Hepatocyte (in vitro differentiated cells): ENCODE measurements around the gene EHMT2. TPM values are rescaled to one million over a fixed set of nuclear protein-coding genes. Genes with fewer than 3 reads are reported as not detected.

ENCODE experiments used
- DNase-seq: peaks from one replicate; pipeline ENCODE4 v3.0.0-alpha.2; 2016; ENCODE audit warnings: low spot score
- H2AFZ ChIP-seq: fragments of 200-600 bp; sonication (generic); 2 replicates; pipeline ENCODE4 v1.6.0; 2016; ENCODE audit warnings: antibody characterized with exemption, mild to moderate bottlenecking
- H3K27ac ChIP-seq: fragments of 200-600 bp; sonication (generic); 2 replicates; pipeline ENCODE4 v1.5.1; 2016; ENCODE audit warnings: mild to moderate bottlenecking
- H3K27me3 ChIP-seq: fragments of 200-600 bp; sonication (generic); 2 replicates; pipeline ENCODE4 v1.6.1; 2016
- H3K36me3 ChIP-seq: fragments of 200-600 bp; sonication (generic); replicated peaks from 2 replicates; pipeline ENCODE4 v1.5.1; 2016; ENCODE audit warnings: low read depth; ENCODE audit not compliant: insufficient read depth
- H3K4me1 ChIP-seq: fragments of 200-600 bp; sonication (generic); 2 replicates; pipeline ENCODE4 v1.5.1; 2016; ENCODE audit warnings: mild to moderate bottlenecking, moderate library complexity; ENCODE audit not compliant: insufficient read depth
- H3K4me2 ChIP-seq: fragments of 200-600 bp; sonication (generic); 2 replicates; pipeline ENCODE4 v1.6.0; 2016
- H3K4me3 ChIP-seq: fragments of 200-600 bp; sonication (generic); 2 replicates; pipeline ENCODE4 v1.5.1; 2016; ENCODE audit warnings: mild to moderate bottlenecking
- H3K79me2 ChIP-seq: fragments of 200-600 bp; sonication (generic); 2 replicates; pipeline ENCODE4 v1.6.0; 2017; ENCODE audit warnings: mild to moderate bottlenecking
- H3K9me2 ChIP-seq: fragments of 200-600 bp; sonication (generic); replicated peaks from 2 replicates; pipeline ENCODE4 v1.6.0; 2017; ENCODE audit warnings: mild to moderate bottlenecking; ENCODE audit not compliant: insufficient read depth
- H3K9me3 ChIP-seq: fragments of 200-600 bp; sonication (generic); 2 replicates; pipeline ENCODE4 v1.5.1; 2016; ENCODE audit warnings: low read depth, mild to moderate bottlenecking
- H4K20me1 ChIP-seq: fragments of 200-600 bp; sonication (generic); 2 replicates; pipeline ENCODE4 v1.6.0; 2016; ENCODE audit warnings: mild to moderate bottlenecking; ENCODE audit not compliant: insufficient read depth, poor library complexity, severe bottlenecking
- CTCF ChIP-seq: fragments of 200-600 bp; sonication (generic); IDR thresholded peaks from 2 replicates; pipeline ENCODE4 v1.5.1; 2016; ENCODE audit warnings: antibody characterized with exemption, mild to moderate bottlenecking; ENCODE audit not compliant: poor library complexity
- EZH2 ChIP-seq: fragments of 200-600 bp; sonication (generic); IDR thresholded peaks from 2 replicates; pipeline ENCODE4 v1.6.1; 2016; ENCODE audit warnings: antibody characterized with exemption, mild to moderate bottlenecking, borderline replicate concordance
- EZH2phosphoT487 ChIP-seq: fragments of 200-600 bp; sonication (generic); IDR thresholded peaks from one replicate; pipeline ENCODE4 v1.6.1; 2018; ENCODE audit warnings: antibody characterized with exemption, mild to moderate bottlenecking, low read depth, moderate library complexity; ENCODE audit not compliant: unreplicated experiment, severe bottlenecking
- WGBS: methylation state at CpG from one replicate; pipeline ENCODE4 v1.1.6; 2016; ENCODE audit warnings: low lambda C conversion rate; ENCODE audit errors: missing lambda C conversion rate; 5-methylcytosine and 5-hydroxymethylcytosine counted together
- polyA plus RNA-seq: library from polyadenylated mRNA; unstranded; fragments of >200 nt; fragmentation: Nextera tagmentation; extraction: Ambion mirVana; gene quantifications from 2 replicates; pipeline ENCODE4 v1.2.1, GENCODE V29; 2016
- total RNA-seq: library from RNA; depleted of rRNA; stranded (reverse); fragments of >200 nt; gene quantifications from 2 replicates; pipeline ENCODE4 v1.2.3, GENCODE V29; 2014

EHMT2 gene
- total and polyA plus RNA-seq, 2 experiments from 2014 or later = 40.0 to 41.9 TPM

GRCh38 chr6:31874836-31875572 is 22.5 kb downstream of the EHMT2 start:
- no peak overlapping the region for H3K27ac ChIP-seq
- peaks cover 23% of the 10 kb centered on the region for H3K79me2 ChIP-seq
- H3K9me2 ChIP-seq = no peaks in the 10 kb centered on the region
- no peak for DNase-seq
- no peaks in the 10 kb centered on the region for H3K27me3 ChIP-seq
- no peaks in the 10 kb centered on the region for H3K36me3 ChIP-seq
- no peaks in the 10 kb centered on the region for H3K9me3 ChIP-seq
- no peak overlapping the region for H2AFZ ChIP-seq
- WGBS = 84% methylated on average over 5 of the region's 5 CpGs
- H3K4me3 ChIP-seq = no peak overlapping the region
- no peak overlapping the region for H3K4me2 ChIP-seq
- no peaks in the 10 kb centered on the region for H4K20me1 ChIP-seq
- no peaks in the 10 kb centered on the region for H3K4me1 ChIP-seq
- TF ChIP-seq CTCF (no peak), EZH2phosphoT487 (no peak), EZH2 (no peak)

- no peaks in the 10 kb centered on the region for H3K27me3 ChIP-seq
These were observed 23.3 kb downstream of the EHMT2 start for GRCh38 chr6:31874084-31874670.

GRCh38 chr6:31871046-31871659 is 26.3 kb downstream of the EHMT2 start:
- 62% methylated on average over 7 of the region's 9 CpGs for WGBS
- H3K27ac ChIP-seq = no peak overlapping the region
- H3K9me3 ChIP-seq = no peaks in the 10 kb centered on the region
- H3K27me3 ChIP-seq = no peaks in the 10 kb centered on the region
- no peaks in the 10 kb centered on the region for H3K9me2 ChIP-seq
- DNase-seq = peak; percentile 17
- TF ChIP-seq EZH2phosphoT487 = no peak
- no peak for TF ChIP-seq EZH2
- no peak overlapping the region for H2AFZ ChIP-seq
- H3K36me3 ChIP-seq = no peaks in the 10 kb centered on the region
- no peaks in the 10 kb centered on the region for H4K20me1 ChIP-seq
- H3K4me3 ChIP-seq = no peak overlapping the region
- H3K4me2 ChIP-seq = no peak overlapping the region
- no peaks in the 10 kb centered on the region for H3K4me1 ChIP-seq
- H3K79me2 ChIP-seq = peaks cover 3% of the 10 kb centered on the region

More at GRCh38 chr6:31874084-31874670, 23.3 kb downstream of the EHMT2 start:
- Histone ChIP-seq H2AFZ (no peak overlapping the region), H3K9me3 (no peaks in the 10 kb centered on the region), H3K36me3 (no peaks in the 10 kb centered on the region), H3K9me2 (no peaks in the 10 kb centered on the region), H3K4me1 (no peaks in the 10 kb centered on the region), H4K20me1 (no peaks in the 10 kb centered on the region), H3K27ac (no peak overlapping the region), H3K79me2 (peaks cover 19% of the 10 kb centered on the region), H3K4me3 (no peak overlapping the region), H3K4me2 (no peak overlapping the region)
- 67% methylated on average over 4 of the region's 4 CpGs for WGBS
- DNase-seq = peak; percentile 10
- TF ChIP-seq EZH2 (no peak), EZH2phosphoT487 (no peak), CTCF (no peak)

- H3K9me3 ChIP-seq = no peaks in the 10 kb centered on the region
- DNase-seq = peak; percentile 8
- H3K4me3 ChIP-seq = no peak overlapping the region
- no peaks in the 10 kb centered on the region for H4K20me1 ChIP-seq
- H3K27ac ChIP-seq = no peak overlapping the region
- H3K79me2 ChIP-seq = no peaks in the 10 kb centered on the region
- no peaks in the 10 kb centered on the region for H3K27me3 ChIP-seq
- TF ChIP-seq EZH2 (no peak), CTCF (no peak), EZH2phosphoT487 (no peak)
- no peaks in the 10 kb centered on the region for H3K9me2 ChIP-seq
- no peak overlapping the region for H2AFZ ChIP-seq
- H3K36me3 ChIP-seq = no peaks in the 10 kb centered on the region
- 86% methylated on average over 16 of the region's 16 CpGs for WGBS
- H3K4me1 ChIP-seq = no peaks in the 10 kb centered on the region
- H3K4me2 ChIP-seq = no peak overlapping the region
These were observed 27.0 kb downstream of the EHMT2 start for GRCh38 chr6:31870385-31870921.
